ENCODE results near the gene TRAF3.

Gene TRAF3

GRCh38 chr14:102777711-102778337 lies 575 bp downstream of the TRAF3 start:
- H3K4me3 ChIP-seq (ENCODE audit: low read depth, low read length) = peak overlapping the region; percentile 56
- TF ChIP-seq CTCF (IDR thresholded peaks at IDR 0.05; ENCODE audit: low read depth, low read length) = no peak
- in situ Hi-C loops (cut with HindIII; ENCODE audit: low sequenced_read_pairs) = no loop called here
- no peak for DNase-seq (ENCODE audit: low read depth, low spot score)

GRCh38 chr14:102778338-102779083 lies 1.3 kb downstream of the TRAF3 start:
- H3K4me3 ChIP-seq (ENCODE audit: low read depth, low read length) = peak overlapping the region; percentile 56
- no peak for TF ChIP-seq CTCF (IDR thresholded peaks at IDR 0.05; ENCODE audit: low read depth, low read length)
- peak; percentile 47 for DNase-seq (ENCODE audit: low read depth, low spot score)
- in situ Hi-C loops (cut with HindIII; ENCODE audit: low sequenced_read_pairs) = no loop called here

GRCh38 chr14:102779084-102779462 lies 1.8 kb downstream of the TRAF3 start:
- TF ChIP-seq CTCF (IDR thresholded peaks at IDR 0.05; ENCODE audit: low read depth, low read length) = no peak
- in situ Hi-C loops (cut with HindIII; ENCODE audit: low sequenced_read_pairs) = no loop called here
- peak overlapping the region; percentile 56 for H3K4me3 ChIP-seq (ENCODE audit: low read depth, low read length)
- DNase-seq (ENCODE audit: low read depth, low spot score) = no peak

GRCh38 chr14:102779574-102780315 lies 2.5 kb downstream of the TRAF3 start:
- no peak for DNase-seq (ENCODE audit: low read depth, low spot score)
- TF ChIP-seq CTCF (IDR thresholded peaks at IDR 0.05; ENCODE audit: low read depth, low read length) = no peak
- in situ Hi-C loops (cut with HindIII; ENCODE audit: low sequenced_read_pairs) = no loop called here
- H3K4me3 ChIP-seq (ENCODE audit: low read depth, low read length) = no peak overlapping the region

- DNase-seq (ENCODE audit: low read depth, low spot score) = no peak
- in situ Hi-C loops (cut with HindIII; ENCODE audit: low sequenced_read_pairs) = no loop called here
- no peak overlapping the region for H3K4me3 ChIP-seq (ENCODE audit: low read depth, low read length)
- TF ChIP-seq CTCF (IDR thresholded peaks at IDR 0.05; ENCODE audit: low read depth, low read length) = no peak
These were observed 3.8 kb downstream of the TRAF3 start for GRCh38 chr14:102781063-102781462.

- H3K4me3 ChIP-seq (ENCODE audit: low read depth, low read length) = no peak overlapping the region
- in situ Hi-C loops (cut with HindIII; ENCODE audit: low sequenced_read_pairs) = no loop called here
- no peak for DNase-seq (ENCODE audit: low read depth, low spot score)
- TF ChIP-seq CTCF (IDR thresholded peaks at IDR 0.05; ENCODE audit: low read depth, low read length) = no peak
These were observed 5.7 kb downstream of the TRAF3 start for GRCh38 chr14:102782974-102783373.

Data from astrocyte of the spinal cord (primary cell).